ENCODE data around the gene DLG5.
A peak's percentile ranks its signal among the peaks of the same experiment; 100 is the strongest.

DLG5 gene

GRCh38 chr10:77946084-77946483 lies 19.5 kb upstream of the DLG5 start:
- ATAC-seq = no peak

DNA sequence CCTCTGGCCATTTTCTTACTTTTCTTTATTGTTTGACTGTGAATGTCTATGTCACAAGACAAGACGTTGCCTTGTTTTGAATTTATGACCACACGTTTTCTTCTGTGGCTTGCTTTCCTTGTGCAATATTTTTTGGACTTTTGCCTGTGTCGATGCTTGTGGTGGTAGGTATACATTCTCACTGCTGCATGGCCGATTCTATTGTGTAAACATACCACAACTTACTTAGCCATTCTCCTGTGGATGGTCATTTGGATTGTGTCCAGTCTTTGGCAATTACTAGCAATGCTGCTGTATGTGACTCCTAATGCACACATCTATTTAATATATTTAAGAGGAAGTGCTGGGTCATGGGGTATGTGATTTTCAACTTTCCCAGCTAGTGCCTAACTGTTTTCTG lies 18.0 kb upstream of the DLG5 start:
- ATAC-seq = no peak

DNA sequence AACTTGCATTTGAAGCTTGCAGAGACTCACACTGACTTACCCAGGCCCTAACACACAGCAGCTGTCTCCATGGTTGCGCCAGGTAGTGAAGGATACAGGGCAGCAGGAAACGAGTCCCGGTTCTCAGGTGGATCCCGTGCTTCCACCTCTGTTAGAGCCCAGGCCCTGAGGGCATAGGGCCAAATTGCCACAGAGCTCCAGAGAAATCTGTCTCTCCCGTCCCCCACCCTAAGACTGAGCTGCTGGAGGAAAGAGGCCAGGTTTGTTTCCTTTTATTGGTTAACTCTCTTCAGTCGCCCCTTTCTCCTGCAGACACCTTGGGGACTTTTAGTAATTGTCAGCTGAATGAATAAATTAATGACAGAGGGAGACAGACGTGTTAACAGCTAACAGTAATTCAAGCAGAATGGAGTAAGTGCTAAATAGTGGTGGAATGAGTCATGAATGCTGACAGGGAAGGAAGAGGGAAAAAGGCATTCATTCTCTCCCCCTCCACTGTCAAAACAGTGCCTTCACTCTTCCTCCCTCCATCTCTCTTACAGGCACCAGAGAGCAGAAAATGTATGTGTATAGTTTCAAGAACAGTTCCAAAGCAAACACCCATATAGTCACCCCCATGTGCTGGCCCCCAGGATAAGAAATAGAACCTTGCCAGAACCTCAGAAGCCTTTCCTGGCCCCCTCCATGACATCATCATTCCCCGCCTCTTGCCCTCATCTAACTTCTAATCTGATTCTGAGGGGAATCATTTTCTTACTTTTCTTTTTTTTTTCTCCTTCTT lies 16.8 kb upstream of the DLG5 start:
- ATAC-seq = no peak

- no peak for ATAC-seq
Observed at GRCh38 chr10:77941790-77942189, 15.2 kb upstream of the DLG5 start.

DNA sequence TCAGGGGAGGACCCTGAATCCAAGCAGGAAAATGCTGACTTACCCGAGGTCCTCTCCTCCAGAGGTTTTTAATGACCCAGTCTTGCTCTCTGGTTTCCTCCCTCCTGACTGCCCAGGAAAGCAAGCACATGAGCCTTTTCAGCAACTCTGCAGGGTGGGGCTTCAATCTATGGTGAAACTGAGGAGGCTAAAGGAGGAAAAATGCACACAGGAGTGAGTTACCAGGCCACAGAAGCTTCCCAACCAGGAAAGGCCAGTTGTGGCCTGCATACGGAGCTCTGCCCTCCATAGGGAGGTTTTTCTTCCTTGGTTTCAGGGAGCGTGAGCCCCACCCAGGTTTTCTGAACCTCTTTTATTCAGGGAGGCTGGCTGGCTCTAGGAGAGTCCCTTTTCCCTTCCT lies 14.1 kb upstream of the DLG5 start:
- ATAC-seq = no peak

DNA sequence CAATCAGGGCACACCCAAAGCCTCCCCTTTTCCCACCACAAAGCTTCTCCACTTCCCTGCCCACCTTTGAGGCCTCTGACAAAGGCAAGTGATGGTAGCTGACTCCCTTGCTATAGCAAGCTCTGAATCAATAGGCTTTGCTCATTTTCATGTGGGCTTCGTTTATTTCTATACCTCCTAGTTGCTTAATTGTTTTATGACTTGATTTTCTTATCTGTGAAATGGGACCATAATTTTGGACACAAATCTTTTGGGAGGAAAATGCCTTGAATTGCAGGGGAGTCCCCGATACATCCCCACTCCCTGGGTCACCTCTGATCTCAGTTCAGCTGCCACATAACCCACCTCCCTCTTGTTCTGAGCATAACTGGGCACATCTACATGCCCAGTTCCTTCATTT lies 13.7 kb upstream of the DLG5 start:
- ATAC-seq = no peak

- ATAC-seq = no peak
Observed at GRCh38 chr10:77939561-77940001, 13.0 kb upstream of the DLG5 start.

DNA sequence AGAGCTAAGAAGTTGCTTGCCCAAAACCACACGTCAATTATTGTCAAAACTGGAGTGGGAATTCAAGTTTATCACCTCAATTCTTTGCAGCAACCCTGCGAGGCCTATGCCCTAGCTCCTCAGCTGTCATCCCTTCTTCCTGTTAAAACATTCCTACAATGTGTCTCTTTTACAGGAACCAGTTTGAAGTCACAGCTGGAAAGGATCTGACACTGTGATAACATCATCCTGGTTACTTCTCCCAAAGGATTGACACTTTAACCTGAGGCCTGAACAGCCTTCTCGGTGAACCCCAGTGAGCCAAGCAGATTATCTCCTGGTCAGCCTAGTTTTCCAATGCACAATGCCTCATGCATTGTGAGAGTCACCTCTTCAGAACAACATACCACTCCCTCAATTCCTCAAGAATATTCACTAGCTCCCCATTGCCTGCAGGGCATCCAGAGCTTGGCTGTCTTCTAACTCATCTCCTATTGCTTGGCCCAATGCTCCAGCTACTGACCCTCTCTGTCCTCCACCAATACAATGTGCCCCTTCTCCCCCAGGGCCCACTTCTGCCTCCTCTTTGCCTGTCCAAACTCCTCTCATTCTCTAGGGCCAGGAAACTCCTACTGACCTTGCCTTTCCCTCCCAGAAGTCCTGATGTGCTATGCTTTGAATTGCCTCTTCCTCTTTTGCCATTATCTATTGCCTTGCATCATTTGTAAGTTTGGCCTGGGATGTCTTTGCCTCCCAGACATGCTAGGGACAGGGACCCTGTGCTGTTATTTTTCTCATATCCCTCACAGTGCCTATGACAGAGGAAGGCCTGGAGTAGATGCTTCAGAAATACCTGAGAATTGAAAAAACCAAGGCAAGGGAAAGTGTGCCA lies 10.4 kb upstream of the DLG5 start:
- no peak for ATAC-seq

GRCh38 chr10:77932016-77932715 lies 5.6 kb upstream of the DLG5 start:
- no peak for ATAC-seq

DNA sequence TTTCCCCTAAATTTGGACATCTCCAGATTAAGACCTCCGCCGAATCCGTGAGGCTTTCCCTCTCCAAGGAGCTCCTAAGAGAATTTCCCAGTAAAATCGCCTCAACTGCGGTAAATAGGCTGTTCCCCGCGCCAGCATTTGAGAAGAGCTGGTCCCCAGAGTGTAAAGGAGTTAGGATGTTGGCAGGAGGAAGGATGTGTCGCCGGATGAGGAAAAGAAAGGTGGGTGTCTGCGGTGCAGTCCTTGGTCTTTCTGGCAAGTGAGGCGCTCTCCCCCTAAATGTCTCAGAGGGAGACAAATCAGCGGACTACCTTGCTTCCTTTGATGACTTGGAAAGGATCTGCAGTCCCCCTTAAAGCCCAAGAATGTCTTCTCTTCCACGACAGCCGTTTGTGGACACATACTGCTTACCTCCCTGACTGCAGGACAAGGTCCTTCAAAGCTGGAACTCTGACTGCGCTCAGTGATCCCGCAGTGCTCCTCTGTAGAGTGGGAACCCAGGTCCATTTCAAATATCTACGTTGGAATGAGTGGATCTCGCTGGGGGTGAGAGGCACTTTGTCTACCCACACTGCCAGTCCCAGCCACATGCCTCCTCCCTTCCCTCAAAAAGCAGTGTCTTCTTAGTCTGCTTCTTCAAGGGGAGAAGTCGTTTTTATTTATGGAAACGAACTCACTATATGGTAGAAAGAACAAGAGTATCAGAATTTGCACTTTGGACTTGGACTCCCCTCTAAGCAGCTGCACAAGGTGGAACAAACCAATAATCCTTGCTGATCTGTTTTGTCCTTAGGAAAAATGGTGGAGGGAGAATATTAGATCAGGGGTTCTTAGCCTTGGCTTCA lies 1.1 kb upstream of the DLG5 start:
- no peak for ATAC-seq

GRCh38 chr10:77925795-77926565 lies 575 bp downstream of the DLG5 start:
- peak; percentile 50 to 57 for ATAC-seq

GRCh38 chr10:77925410-77925794 lies 1.2 kb downstream of the DLG5 start:
- ATAC-seq = no peak

GRCh38 chr10:77922566-77923179 lies 3.9 kb downstream of the DLG5 start:
- no peak for ATAC-seq

DNA sequence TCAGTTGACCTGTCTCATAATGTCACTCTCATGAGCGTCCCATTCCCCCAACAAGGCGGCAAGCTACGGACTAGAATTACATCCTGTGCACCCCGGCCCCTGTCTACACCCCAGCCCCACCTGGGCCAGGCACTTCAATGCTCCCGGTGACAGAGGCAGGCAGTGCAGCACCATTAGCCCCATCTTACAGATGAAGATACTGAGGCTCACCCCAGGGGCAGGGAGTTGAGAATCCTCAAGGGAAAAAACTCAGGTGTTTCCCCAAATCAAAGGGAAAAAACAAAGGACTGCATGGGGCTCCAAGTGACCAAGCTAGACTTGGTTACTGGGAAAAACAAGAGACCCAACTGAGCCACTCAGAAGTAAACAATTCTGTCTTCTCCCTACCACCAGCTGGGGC lies 4.5 kb downstream of the DLG5 start:
- no peak for ATAC-seq

DNA sequence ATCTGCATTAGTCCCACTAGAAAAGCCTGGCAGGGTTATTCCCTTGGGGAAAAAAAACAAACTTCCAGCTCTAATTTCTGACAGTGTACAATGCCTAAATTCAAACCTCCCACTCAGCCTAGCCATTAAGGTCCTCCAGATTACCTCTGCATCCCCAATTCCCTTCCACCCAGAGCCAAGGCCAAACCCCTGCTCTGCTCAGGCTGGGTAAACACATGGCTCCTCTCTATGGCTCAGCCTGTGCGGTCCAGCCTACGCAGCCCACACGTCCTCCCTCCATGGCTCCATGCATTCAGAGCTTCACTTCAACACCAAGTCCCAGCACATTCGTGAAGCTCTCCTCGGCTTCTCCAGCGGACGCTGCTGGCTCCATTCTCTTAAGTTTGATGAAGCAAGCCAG lies 5.2 kb downstream of the DLG5 start:
- no peak for ATAC-seq

DNA sequence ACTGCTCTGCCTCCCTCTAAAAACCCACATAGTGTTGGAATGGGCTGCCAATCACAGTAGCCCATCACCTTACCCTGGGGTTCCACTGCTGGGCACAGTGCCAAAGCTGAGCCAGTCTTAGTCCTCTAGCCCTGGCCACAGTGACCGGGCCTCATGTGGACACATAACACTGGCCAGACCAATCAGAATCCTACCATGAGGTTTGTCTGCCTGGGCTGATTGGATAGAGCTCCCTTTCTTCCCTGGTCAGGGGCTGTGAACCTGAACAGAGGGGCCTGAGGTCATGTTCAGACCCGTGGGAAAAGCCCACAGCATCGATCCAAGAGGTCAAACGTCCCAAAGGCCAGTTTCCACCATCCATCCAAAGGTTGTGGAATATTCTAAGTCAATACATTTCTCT lies 6.1 kb downstream of the DLG5 start:
- ATAC-seq = no peak

GRCh38 chr10:77919713-77920108 lies 6.8 kb downstream of the DLG5 start:
- no peak for ATAC-seq

DNA sequence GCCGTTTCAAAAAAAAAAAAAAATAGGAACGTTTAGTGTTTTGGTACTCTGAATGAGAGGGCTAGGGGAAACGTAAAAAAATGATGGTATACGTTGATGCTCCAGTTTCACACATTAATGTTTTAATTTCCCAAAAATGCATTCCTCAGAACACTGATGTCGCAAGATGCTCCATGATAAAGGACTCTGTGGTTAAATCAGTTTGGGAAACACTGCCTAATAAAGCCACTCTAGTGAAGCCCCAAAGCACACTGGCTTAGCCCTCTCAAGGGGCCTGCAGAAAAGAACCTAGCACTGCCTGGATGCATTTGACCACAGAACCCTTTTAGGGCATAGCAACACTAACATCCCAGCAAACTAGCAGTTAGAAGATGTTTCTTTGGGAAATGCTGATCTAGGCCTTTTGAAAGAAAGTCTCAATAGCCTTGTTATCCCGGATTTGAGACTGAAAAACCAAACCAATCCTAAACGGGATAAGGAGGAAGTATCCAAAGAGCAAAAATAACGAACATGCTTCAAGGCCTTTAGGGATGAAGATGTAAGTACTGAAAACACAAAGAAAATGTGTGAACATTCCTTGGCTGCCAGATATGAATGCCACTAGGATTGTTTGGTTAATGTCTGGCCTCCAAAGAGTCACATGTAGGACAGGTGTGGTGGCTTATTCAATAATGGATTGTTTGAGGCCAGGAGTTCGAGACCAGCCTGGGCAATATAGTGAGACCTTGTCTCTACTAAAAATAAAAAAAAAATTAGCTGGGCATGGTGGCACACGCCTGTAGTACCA lies 11.0 kb downstream of the DLG5 start:
- no peak for ATAC-seq

DNA sequence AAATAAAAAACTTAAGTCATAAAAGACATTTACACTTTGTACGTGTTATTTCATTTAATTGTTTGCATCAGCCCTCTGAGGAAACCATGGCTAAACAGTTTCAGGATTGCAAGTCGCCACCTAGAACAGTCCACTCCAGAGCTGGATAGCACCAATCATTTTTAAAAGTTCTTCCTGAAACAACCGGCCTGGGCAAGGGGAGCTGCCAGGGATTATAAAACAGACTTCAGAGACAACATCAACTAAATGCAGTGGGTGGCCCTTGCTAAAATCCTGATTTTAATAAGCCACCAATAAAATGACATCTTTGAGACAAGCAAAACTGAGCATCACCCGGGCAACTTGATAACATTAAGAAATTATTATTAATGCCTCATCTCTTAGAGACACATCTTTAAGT lies 13.5 kb downstream of the DLG5 start:
- ATAC-seq = no peak

DNA sequence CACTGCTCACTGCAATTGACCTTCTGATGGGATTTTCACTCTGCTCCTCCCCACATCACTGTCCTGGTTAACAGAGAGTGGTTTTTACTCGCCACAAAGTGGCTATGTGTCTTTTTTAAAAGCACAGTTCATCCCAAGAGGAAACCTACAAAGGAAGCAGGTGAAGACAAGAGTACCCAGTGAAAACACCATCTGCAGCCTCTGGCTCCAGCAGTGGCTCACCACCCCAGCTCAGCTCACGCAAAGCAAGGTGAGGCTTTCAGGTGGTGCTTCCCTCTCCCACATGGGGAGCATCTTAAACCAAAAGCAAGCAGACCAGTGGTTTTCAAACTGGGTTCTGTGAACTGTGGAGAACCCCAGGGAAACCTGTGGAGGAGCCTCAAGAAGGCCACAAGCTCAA lies 14.0 kb downstream of the DLG5 start:
- ATAC-seq = no peak

All from activated CD4-positive, CD25-positive, alpha-beta regulatory T cell treated with anti-CD3 and anti-CD28 coated beads, Interleukin-2, amount 50 U/mL, for 24 hours (primary cell).